Hepatocyte (in vitro differentiated cells): ENCODE measurements around the gene CABP1. TPM values are rescaled to one million over a fixed set of nuclear protein-coding genes. Genes with fewer than 3 reads are reported as not detected.

Source experiments
- DNase-seq: peaks from one replicate; pipeline ENCODE4 v3.0.0-alpha.2; 2016; ENCODE audit warnings: low spot score
- H2AFZ ChIP-seq: fragments of 200-600 bp; sonication (generic); 2 replicates; pipeline ENCODE4 v1.6.0; 2016; ENCODE audit warnings: antibody characterized with exemption, mild to moderate bottlenecking
- H3K27ac ChIP-seq: fragments of 200-600 bp; sonication (generic); 2 replicates; pipeline ENCODE4 v1.5.1; 2016; ENCODE audit warnings: mild to moderate bottlenecking
- H3K27me3 ChIP-seq: fragments of 200-600 bp; sonication (generic); 2 replicates; pipeline ENCODE4 v1.6.1; 2016
- H3K36me3 ChIP-seq: fragments of 200-600 bp; sonication (generic); replicated peaks from 2 replicates; pipeline ENCODE4 v1.5.1; 2016; ENCODE audit warnings: low read depth; ENCODE audit not compliant: insufficient read depth
- H3K4me1 ChIP-seq: fragments of 200-600 bp; sonication (generic); 2 replicates; pipeline ENCODE4 v1.5.1; 2016; ENCODE audit warnings: mild to moderate bottlenecking, moderate library complexity; ENCODE audit not compliant: insufficient read depth
- H3K4me2 ChIP-seq: fragments of 200-600 bp; sonication (generic); 2 replicates; pipeline ENCODE4 v1.6.0; 2016
- H3K4me3 ChIP-seq: fragments of 200-600 bp; sonication (generic); 2 replicates; pipeline ENCODE4 v1.5.1; 2016; ENCODE audit warnings: mild to moderate bottlenecking
- H3K79me2 ChIP-seq: fragments of 200-600 bp; sonication (generic); 2 replicates; pipeline ENCODE4 v1.6.0; 2017; ENCODE audit warnings: mild to moderate bottlenecking
- H3K9me2 ChIP-seq: fragments of 200-600 bp; sonication (generic); replicated peaks from 2 replicates; pipeline ENCODE4 v1.6.0; 2017; ENCODE audit warnings: mild to moderate bottlenecking; ENCODE audit not compliant: insufficient read depth
- H3K9me3 ChIP-seq: fragments of 200-600 bp; sonication (generic); 2 replicates; pipeline ENCODE4 v1.5.1; 2016; ENCODE audit warnings: low read depth, mild to moderate bottlenecking
- H4K20me1 ChIP-seq: fragments of 200-600 bp; sonication (generic); 2 replicates; pipeline ENCODE4 v1.6.0; 2016; ENCODE audit warnings: mild to moderate bottlenecking; ENCODE audit not compliant: insufficient read depth, poor library complexity, severe bottlenecking
- EZH2 ChIP-seq: fragments of 200-600 bp; sonication (generic); IDR thresholded peaks from 2 replicates; pipeline ENCODE4 v1.6.1; 2016; ENCODE audit warnings: antibody characterized with exemption, mild to moderate bottlenecking, borderline replicate concordance
- EZH2phosphoT487 ChIP-seq: fragments of 200-600 bp; sonication (generic); IDR thresholded peaks from one replicate; pipeline ENCODE4 v1.6.1; 2018; ENCODE audit warnings: antibody characterized with exemption, mild to moderate bottlenecking, low read depth, moderate library complexity; ENCODE audit not compliant: unreplicated experiment, severe bottlenecking
- WGBS: methylation state at CpG from one replicate; pipeline ENCODE4 v1.1.6; 2016; ENCODE audit warnings: low lambda C conversion rate; ENCODE audit errors: missing lambda C conversion rate; 5-methylcytosine and 5-hydroxymethylcytosine counted together
- polyA plus RNA-seq: library from polyadenylated mRNA; unstranded; fragments of >200 nt; fragmentation: Nextera tagmentation; extraction: Ambion mirVana; gene quantifications from 2 replicates; pipeline ENCODE4 v1.2.1, GENCODE V29; 2016
- total RNA-seq: library from RNA; depleted of rRNA; stranded (reverse); fragments of >200 nt; gene quantifications from 2 replicates; pipeline ENCODE4 v1.2.3, GENCODE V29; 2014
- TF ChIP-seq, protein P1 (sequence below): fragments of 200-600 bp; sonication (generic); IDR thresholded peaks from 2 replicates; pipeline ENCODE4 v1.5.1; 2016; ENCODE audit warnings: antibody characterized with exemption, mild to moderate bottlenecking; ENCODE audit not compliant: poor library complexity

The CABP1 gene
- total RNA-seq (1.5 TPM in 1 of 2 replicates, not detected in the other), polyA plus RNA-seq (0.74 TPM in 1 of 2 replicates, not detected in the other)

DNA sequence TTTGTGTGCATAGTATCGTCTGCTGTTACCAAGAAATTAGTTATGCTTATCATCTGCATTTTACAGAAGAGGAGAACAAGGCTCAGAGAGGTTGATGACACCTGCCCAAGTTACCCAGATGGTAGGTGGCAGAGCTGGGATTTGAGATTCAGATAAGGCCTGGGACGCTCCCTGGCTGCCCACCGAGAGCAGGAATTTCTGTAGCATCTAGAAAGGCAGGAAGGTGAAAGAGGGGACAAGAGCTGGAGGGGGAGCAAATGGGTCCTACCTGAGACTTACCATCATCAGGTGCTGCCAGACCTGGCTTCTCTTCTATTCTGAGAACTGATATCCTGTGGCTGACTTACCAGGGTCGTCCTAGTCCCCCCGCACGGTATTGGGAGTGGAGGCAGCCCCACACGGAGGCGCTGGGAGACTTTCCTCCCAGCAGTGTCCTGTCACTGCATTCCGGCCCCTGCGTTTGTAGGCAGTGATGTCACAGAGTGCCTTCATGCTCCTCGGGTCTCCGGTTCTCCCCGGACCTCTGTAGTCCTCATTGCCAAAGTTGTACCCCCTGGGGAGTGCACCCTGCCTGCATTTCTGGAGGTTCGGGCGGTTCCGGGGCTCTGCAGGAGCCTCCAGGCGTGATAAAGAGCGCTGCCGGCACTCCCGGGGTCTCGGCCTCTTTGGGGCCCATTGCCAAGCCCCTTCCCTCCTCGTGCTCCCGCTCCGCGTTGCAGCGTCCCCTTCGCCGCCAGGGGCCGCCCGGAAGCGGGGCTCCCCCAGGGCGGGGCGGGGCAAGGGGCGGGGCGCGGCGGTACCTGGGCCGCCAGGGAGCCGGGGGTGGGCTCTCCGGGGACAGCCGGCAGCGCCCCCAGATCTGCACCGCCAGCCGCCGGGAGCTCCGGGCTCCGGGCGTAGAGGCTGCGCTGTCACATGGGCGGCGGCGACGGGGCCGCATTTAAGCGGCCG lies at the start of gene CABP1:
Gene CABP1, plus strand, starts transcription at position 856 of the 951 bp plus-strand sequence. Its CDS starts 60 bp downstream, at position 916.
- DNase-seq, result peak; percentile 55
- Histone ChIP-seq H3K36me3 (no peaks in the 10 kb centered on the region), H3K4me3 (peak within 1 kb of the TSS; percentile 58), H3K9me2 (no peaks in the 10 kb centered on the region), H3K9me3 (no peaks in the 10 kb centered on the region), H3K4me2 (peak within 1 kb of the TSS; percentile 99), H2AFZ (no peak within 1 kb of the TSS), H3K27ac (no peak within 1 kb of the TSS), H3K79me2 (no peaks in the 10 kb centered on the region), H3K27me3 (peaks cover 45% of the 10 kb centered on the region), H4K20me1 (peaks cover 4% of the 10 kb centered on the region), H3K4me1 (peaks cover 4% of the 10 kb centered on the region)
- no peak for TF ChIP-seq EZH2phosphoT487
- TF ChIP-seq EZH2, result no peak
- TF ChIP-seq, protein P1, sequence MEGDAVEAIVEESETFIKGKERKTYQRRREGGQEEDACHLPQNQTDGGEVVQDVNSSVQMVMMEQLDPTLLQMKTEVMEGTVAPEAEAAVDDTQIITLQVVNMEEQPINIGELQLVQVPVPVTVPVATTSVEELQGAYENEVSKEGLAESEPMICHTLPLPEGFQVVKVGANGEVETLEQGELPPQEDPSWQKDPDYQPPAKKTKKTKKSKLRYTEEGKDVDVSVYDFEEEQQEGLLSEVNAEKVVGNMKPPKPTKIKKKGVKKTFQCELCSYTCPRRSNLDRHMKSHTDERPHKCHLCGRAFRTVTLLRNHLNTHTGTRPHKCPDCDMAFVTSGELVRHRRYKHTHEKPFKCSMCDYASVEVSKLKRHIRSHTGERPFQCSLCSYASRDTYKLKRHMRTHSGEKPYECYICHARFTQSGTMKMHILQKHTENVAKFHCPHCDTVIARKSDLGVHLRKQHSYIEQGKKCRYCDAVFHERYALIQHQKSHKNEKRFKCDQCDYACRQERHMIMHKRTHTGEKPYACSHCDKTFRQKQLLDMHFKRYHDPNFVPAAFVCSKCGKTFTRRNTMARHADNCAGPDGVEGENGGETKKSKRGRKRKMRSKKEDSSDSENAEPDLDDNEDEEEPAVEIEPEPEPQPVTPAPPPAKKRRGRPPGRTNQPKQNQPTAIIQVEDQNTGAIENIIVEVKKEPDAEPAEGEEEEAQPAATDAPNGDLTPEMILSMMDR, result peak; percentile 33
- WGBS, result 9% methylated on average over 42 of the region's 56 CpGs

- Histone ChIP-seq H3K36me3 (no peaks in the 10 kb centered on the region), H2AFZ (no peak overlapping the region), H3K27ac (no peak overlapping the region), H3K9me2 (no peaks in the 10 kb centered on the region), H3K9me3 (no peaks in the 10 kb centered on the region), H3K4me3 (no peak overlapping the region), H3K4me1 (no peaks in the 10 kb centered on the region), H3K4me2 (no peak overlapping the region), H3K79me2 (no peaks in the 10 kb centered on the region), H4K20me1 (no peaks in the 10 kb centered on the region), H3K27me3 (no peaks in the 10 kb centered on the region)
- DNase-seq, result peak; percentile 24
- TF ChIP-seq, protein P1, result no peak
- TF ChIP-seq EZH2phosphoT487, result no peak
- no peak for TF ChIP-seq EZH2
- 65% methylated on average over 6 of the region's 6 CpGs for WGBS
Measured at GRCh38 chr12:120590741-120591407, 49.6 kb upstream of the CABP1 start.

DNA sequence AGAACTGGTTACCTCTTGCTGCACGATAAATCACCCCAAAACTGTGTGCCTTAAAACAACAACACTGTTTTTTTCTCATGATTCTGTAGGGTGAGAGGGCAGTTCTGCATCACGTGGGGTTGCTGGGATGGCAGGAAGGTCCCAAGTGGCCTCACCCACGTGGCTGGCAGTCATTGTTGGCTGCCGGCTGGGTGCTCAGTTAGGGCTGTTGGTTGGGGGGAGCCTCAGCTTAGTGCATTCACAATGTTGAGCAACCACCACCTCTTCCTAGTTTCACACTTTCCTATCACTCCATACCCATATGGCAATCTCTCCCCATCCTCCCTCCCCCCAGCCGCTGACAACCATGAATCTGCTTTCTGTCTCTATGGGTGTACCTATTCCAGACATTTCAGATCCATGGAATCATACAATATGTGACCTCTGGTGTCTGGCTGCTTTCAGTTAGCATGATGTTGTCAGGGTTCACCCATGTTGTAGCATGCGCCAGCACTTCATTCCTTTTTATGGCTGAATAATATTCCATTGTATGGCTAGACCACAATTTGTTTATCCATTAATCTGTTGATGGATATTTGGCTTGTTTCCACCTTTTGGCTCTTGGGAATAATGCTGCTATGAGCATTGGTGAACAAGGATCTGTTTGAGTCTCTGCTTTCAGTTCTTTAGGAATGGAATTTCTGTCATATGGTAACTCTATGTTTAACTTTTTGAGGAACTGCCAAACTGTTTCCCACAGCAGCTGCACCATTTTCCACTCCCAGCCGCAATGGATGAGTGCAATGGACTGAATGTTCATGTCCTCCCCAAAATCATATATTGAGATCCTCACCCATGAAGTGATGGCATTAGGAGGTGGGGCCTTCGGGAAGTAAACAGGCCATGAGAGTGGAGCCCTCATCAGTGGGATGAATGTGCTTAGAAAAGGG lies 48.0 kb upstream of the CABP1 start:
- DNase-seq, result no peak
- H3K4me3 ChIP-seq, result no peak overlapping the region
- H3K4me2 ChIP-seq, result no peak overlapping the region
- H3K9me3 ChIP-seq, result no peaks in the 10 kb centered on the region
- WGBS, result 90% methylated on average over 8 of the region's 8 CpGs
- H3K79me2 ChIP-seq, result no peaks in the 10 kb centered on the region
- H3K27ac ChIP-seq, result no peak overlapping the region
- H3K4me1 ChIP-seq, result no peaks in the 10 kb centered on the region
- no peaks in the 10 kb centered on the region for H3K9me2 ChIP-seq
- TF ChIP-seq EZH2phosphoT487, result no peak
- TF ChIP-seq, protein P1, result no peak
- TF ChIP-seq EZH2, result no peak
- H3K27me3 ChIP-seq, result no peaks in the 10 kb centered on the region
- no peak overlapping the region for H2AFZ ChIP-seq
- no peaks in the 10 kb centered on the region for H3K36me3 ChIP-seq
- no peaks in the 10 kb centered on the region for H4K20me1 ChIP-seq
